Measurements from ENCODE around the gene RAB41.
"Not testable (repeated sequence)": the region's sequence is repeated elsewhere in the genome, so short reads cannot be mapped to it uniquely, and the experiment has no call there.

The RAB41 gene

GRCh38 chrX:70262952-70263567 is 18.9 kb upstream of the RAB41 start:
- Mint-ChIP-seq H3K27ac (no peak overlapping the region), H3K27me3 (ENCODE audit: low read depth) (no peaks in the 10 kb centered on the region), H3K9me3 (no peaks in the 10 kb centered on the region), H3K4me3 (no peak overlapping the region), H3K4me1 (ENCODE audit: low read depth) (no peaks in the 10 kb centered on the region), H3K36me3 (ENCODE audit: low read depth) (no peaks in the 10 kb centered on the region)
- peak; percentile 4 for DNase-seq (ENCODE audit: low spot score)

DNA sequence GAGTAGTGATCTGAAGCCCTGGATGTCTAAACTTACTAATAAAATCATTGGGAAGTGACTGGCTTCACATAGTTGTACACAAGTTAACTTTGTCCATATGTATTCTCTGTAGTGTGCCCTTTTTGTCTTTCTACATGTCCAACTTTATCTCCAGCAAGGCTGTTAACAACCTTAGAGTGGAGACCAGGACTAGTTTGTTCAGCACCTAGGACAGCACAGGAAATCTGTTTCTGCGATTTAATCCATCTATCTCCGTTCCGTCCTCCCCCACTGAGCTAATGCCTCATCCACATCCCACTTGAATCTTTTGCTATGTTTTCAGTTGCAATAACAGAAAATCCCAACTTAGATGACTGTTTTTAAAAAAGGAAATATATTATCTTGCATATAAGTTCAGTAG is 17.2 kb upstream of the RAB41 start:
- DNase-seq (ENCODE audit: low spot score), result no peak
- H3K4me1 Mint-ChIP-seq (ENCODE audit: low read depth), result no peaks in the 10 kb centered on the region
- no peak overlapping the region for H3K4me3 Mint-ChIP-seq
- no peaks in the 10 kb centered on the region for H3K27me3 Mint-ChIP-seq (ENCODE audit: low read depth)
- H3K9me3 Mint-ChIP-seq, result no peaks in the 10 kb centered on the region
- no peaks in the 10 kb centered on the region for H3K36me3 Mint-ChIP-seq (ENCODE audit: low read depth)
- H3K27ac Mint-ChIP-seq, result no peak overlapping the region

DNA sequence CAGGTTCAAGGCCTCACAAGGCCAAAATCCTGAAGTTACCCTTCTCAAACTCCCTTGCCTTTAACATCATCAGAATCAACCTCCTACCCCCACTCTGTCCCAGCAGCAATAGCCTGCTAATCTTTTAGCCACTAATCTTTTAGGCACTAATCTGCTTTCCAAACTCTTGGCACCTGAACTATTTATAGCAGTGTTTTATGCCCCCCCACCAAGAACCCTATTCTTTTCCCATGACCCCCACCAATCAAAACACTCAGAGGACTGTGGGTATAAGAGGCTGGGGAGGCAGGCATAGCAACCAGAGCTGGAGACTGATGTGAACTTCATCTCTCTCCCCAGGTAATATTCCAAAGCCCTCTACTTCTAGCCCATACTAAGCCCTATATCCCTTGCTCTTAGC is 13.9 kb upstream of the RAB41 start, which contains the start of gene ARR3:
Gene ARR3 (plus strand): TSS at position 301 of the 400 bp plus-strand sequence. CDS start 1,052 bp downstream, outside the sequence.
- Mint-ChIP-seq H3K9me3 (no peaks in the 10 kb centered on the region), H3K4me3 (no peak within 1 kb of the TSS), H3K4me1 (ENCODE audit: low read depth) (no peaks in the 10 kb centered on the region), H3K27ac (no peak within 1 kb of the TSS), H3K36me3 (ENCODE audit: low read depth) (no peaks in the 10 kb centered on the region), H3K27me3 (ENCODE audit: low read depth) (no peaks in the 10 kb centered on the region)
- no peak for DNase-seq (ENCODE audit: low spot score)

- not testable (repeated sequence) for H3K27ac Mint-ChIP-seq; DNase-seq (ENCODE audit: low spot score); H3K36me3 Mint-ChIP-seq (ENCODE audit: low read depth); H3K9me3 Mint-ChIP-seq; H3K27me3 Mint-ChIP-seq (ENCODE audit: low read depth); H3K4me3 Mint-ChIP-seq; H3K4me1 Mint-ChIP-seq (ENCODE audit: low read depth)
Observed at GRCh38 chrX:70274029-70274428, 7.9 kb upstream of the RAB41 start.

- no peak overlapping the region for H3K4me3 Mint-ChIP-seq
- no peaks in the 10 kb centered on the region for H3K4me1 Mint-ChIP-seq (ENCODE audit: low read depth)
- no peak for DNase-seq (ENCODE audit: low spot score)
- H3K36me3 Mint-ChIP-seq (ENCODE audit: low read depth), result no peaks in the 10 kb centered on the region
- H3K9me3 Mint-ChIP-seq, result no peaks in the 10 kb centered on the region
- no peaks in the 10 kb centered on the region for H3K27me3 Mint-ChIP-seq (ENCODE audit: low read depth)
- H3K27ac Mint-ChIP-seq, result no peak overlapping the region
Observed at GRCh38 chrX:70279081-70279480, 2.9 kb upstream of the RAB41 start.

- no peaks in the 10 kb centered on the region for H3K27me3 Mint-ChIP-seq (ENCODE audit: low read depth)
- no peak for DNase-seq (ENCODE audit: low spot score)
- no peak overlapping the region for H3K27ac Mint-ChIP-seq
- H3K4me3 Mint-ChIP-seq, result no peak overlapping the region
- H3K36me3 Mint-ChIP-seq (ENCODE audit: low read depth), result no peaks in the 10 kb centered on the region
- H3K9me3 Mint-ChIP-seq, result no peaks in the 10 kb centered on the region
- H3K4me1 Mint-ChIP-seq (ENCODE audit: low read depth), result no peaks in the 10 kb centered on the region
Observed at GRCh38 chrX:70280573-70280972, 1.4 kb upstream of the RAB41 start.

- H3K4me3 Mint-ChIP-seq, result peak overlapping the region; percentile 94
- H3K4me1 Mint-ChIP-seq (ENCODE audit: low read depth), result peaks cover 24% of the 10 kb centered on the region
- no peaks in the 10 kb centered on the region for H3K9me3 Mint-ChIP-seq
Observed at GRCh38 chrX:70289168-70289792, 7.3 kb downstream of the RAB41 start.

GRCh38 chrX:70289793-70290770 is 8.1 kb downstream of the RAB41 start, which contains the start of the genes KIF4A and PDZD11:
Gene KIF4A (plus strand): TSS chrX:70290104. CDS start chrX:70290459, 355 bp downstream.
Gene PDZD11 (minus strand): TSS chrX:70289927. CDS start chrX:70289341, 586 bp downstream.
- H3K4me1 Mint-ChIP-seq (ENCODE audit: low read depth), result peaks cover 24% of the 10 kb centered on the region
- H3K27ac Mint-ChIP-seq, result peak within 1 kb of the TSS; percentile 91
- peaks cover 39% of the 10 kb centered on the region for H3K36me3 Mint-ChIP-seq (ENCODE audit: low read depth)
- H3K4me3 Mint-ChIP-seq, result peak within 1 kb of the TSS; percentile 94
- H3K9me3 Mint-ChIP-seq, result no peaks in the 10 kb centered on the region
- DNase-seq (ENCODE audit: low spot score), result peak; percentile 84
- no peaks in the 10 kb centered on the region for H3K27me3 Mint-ChIP-seq (ENCODE audit: low read depth)

More at GRCh38 chrX:70289168-70289792, 7.3 kb downstream of the RAB41 start:
- no peak for DNase-seq (ENCODE audit: low spot score)
- Mint-ChIP-seq H3K36me3 (ENCODE audit: low read depth) (peaks cover 39% of the 10 kb centered on the region), H3K27ac (peak overlapping the region; percentile 91), H3K27me3 (ENCODE audit: low read depth) (no peaks in the 10 kb centered on the region)

DNA sequence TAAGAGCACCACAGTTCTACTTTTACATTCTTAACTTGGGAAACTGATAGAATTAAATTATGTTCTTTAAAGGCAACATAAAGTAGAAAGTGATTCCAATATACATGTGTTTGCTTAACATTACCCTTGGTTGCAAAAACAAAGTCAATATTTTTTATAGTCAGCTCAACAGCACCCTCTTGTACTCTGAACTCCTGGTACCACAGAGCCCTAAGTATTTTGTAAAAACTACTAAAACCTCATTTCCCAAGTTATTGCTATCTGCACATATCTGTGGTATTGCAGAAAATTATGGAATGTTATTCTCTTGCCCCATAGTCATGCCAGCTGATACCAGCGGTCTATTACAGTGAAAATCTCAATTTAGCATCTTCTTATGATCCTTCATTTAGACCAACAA is 10.8 kb downstream of the RAB41 start:
- no peak for DNase-seq (ENCODE audit: low spot score)
- Mint-ChIP-seq H3K27ac (no peak overlapping the region), H3K4me1 (ENCODE audit: low read depth) (peaks cover 26% of the 10 kb centered on the region), H3K9me3 (no peaks in the 10 kb centered on the region), H3K27me3 (ENCODE audit: low read depth) (no peaks in the 10 kb centered on the region), H3K4me3 (peak overlapping the region; percentile 59), H3K36me3 (ENCODE audit: low read depth) (peaks cover 23% of the 10 kb centered on the region)

DNA sequence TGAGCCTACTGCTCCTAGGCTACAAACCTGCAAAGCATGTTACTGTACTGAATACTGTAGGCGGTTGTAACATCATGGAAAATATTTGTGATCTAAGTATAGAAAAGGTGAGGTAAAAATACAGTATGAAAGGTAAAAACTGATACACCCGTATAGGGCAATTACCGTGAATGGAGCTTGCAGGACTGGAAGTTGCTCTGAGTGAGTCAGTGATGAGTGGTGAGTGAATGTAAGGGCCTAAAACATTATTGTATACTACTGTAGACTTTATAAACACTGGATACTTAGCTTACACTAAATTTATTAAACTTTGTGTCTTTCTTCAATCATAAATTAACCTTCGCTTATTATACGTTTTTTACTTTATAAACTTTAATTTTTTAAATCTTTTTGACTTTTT is 11.6 kb downstream of the RAB41 start:
- Mint-ChIP-seq H3K36me3 (ENCODE audit: low read depth) (peaks cover 22% of the 10 kb centered on the region), H3K9me3 (no peaks in the 10 kb centered on the region), H3K4me1 (ENCODE audit: low read depth) (peaks cover 24% of the 10 kb centered on the region), H3K27me3 (ENCODE audit: low read depth) (no peaks in the 10 kb centered on the region), H3K27ac (no peak overlapping the region), H3K4me3 (no peak overlapping the region)
- no peak for DNase-seq (ENCODE audit: low spot score)

GRCh38 chrX:70301716-70302115 is 19.7 kb downstream of the RAB41 start:
- no peak overlapping the region for H3K27ac Mint-ChIP-seq
- no peak overlapping the region for H3K4me3 Mint-ChIP-seq
- H3K36me3 Mint-ChIP-seq (ENCODE audit: low read depth), result peaks cover 47% of the 10 kb centered on the region
- H3K4me1 Mint-ChIP-seq (ENCODE audit: low read depth), result peaks cover 13% of the 10 kb centered on the region
- no peaks in the 10 kb centered on the region for H3K27me3 Mint-ChIP-seq (ENCODE audit: low read depth)
- no peaks in the 10 kb centered on the region for H3K9me3 Mint-ChIP-seq
- no peak for DNase-seq (ENCODE audit: low spot score)

GRCh38 chrX:70313503-70313902 is 31.5 kb downstream of the RAB41 start:
- Mint-ChIP-seq H3K27me3 (ENCODE audit: low read depth) (no peaks in the 10 kb centered on the region), H3K27ac (no peak overlapping the region), H3K9me3 (no peaks in the 10 kb centered on the region), H3K36me3 (ENCODE audit: low read depth) (peaks cover 37% of the 10 kb centered on the region), H3K4me3 (no peak overlapping the region), H3K4me1 (ENCODE audit: low read depth) (peaks cover 10% of the 10 kb centered on the region)
- no peak for DNase-seq (ENCODE audit: low spot score)

- no peaks in the 10 kb centered on the region for H3K9me3 Mint-ChIP-seq
- H3K27ac Mint-ChIP-seq, result no peak overlapping the region
- no peak for DNase-seq (ENCODE audit: low spot score)
- peaks cover 10% of the 10 kb centered on the region for H3K36me3 Mint-ChIP-seq (ENCODE audit: low read depth)
- no peaks in the 10 kb centered on the region for H3K27me3 Mint-ChIP-seq (ENCODE audit: low read depth)
- no peaks in the 10 kb centered on the region for H3K4me1 Mint-ChIP-seq (ENCODE audit: low read depth)
- H3K4me3 Mint-ChIP-seq, result no peak overlapping the region
Observed at GRCh38 chrX:70322784-70323183, 40.8 kb downstream of the RAB41 start.

- not testable (repeated sequence) for H3K4me1 Mint-ChIP-seq (ENCODE audit: low read depth); H3K27ac Mint-ChIP-seq; H3K27me3 Mint-ChIP-seq (ENCODE audit: low read depth); DNase-seq (ENCODE audit: low spot score); H3K4me3 Mint-ChIP-seq; H3K9me3 Mint-ChIP-seq
- peaks cover 11% of the 10 kb centered on the region for H3K36me3 Mint-ChIP-seq (ENCODE audit: low read depth)
Observed at GRCh38 chrX:70323628-70324027, 41.7 kb downstream of the RAB41 start.

Measured in T-helper 2 cell treated with Interferon-gamma antibody and Interleukin-4, amounts not matched to agents 5 μg/mL and 100 μg/mL, for 36 hours (primary cell).